Osteoblast (primary cell): ENCODE results near the gene RPS6KA2. TPM values are rescaled to one million over a fixed set of nuclear protein-coding genes. Genes with fewer than 3 reads are reported as not detected.

Experiments
- DNase-seq: peaks from one replicate; pipeline ENCODE4 v3.0.0; 2011; ENCODE audit warnings: low spot score, mixed read lengths; ENCODE audit not compliant: insufficient read length; ENCODE audit errors: missing footprints
- H2AFZ ChIP-seq: 2 replicates; pipeline ENCODE4 v1.6.0; 2011; ENCODE audit warnings: mild to moderate bottlenecking, low read length
- H3K27ac ChIP-seq: 2 replicates; pipeline ENCODE4 v1.5.1; 2011; ENCODE audit warnings: mild to moderate bottlenecking, low read depth, low read length, moderate library complexity
- H3K27me3 ChIP-seq: 2 replicates; pipeline ENCODE4 v1.6.0; 2012; ENCODE audit warnings: mild to moderate bottlenecking, control low read depth, inconsistent platforms, low read length, moderate library complexity; ENCODE audit not compliant: insufficient read depth
- H3K36me3 ChIP-seq: 2 replicates; pipeline ENCODE4 v1.5.1; 2011; ENCODE audit warnings: mild to moderate bottlenecking, low read length, control low read depth, moderate library complexity; ENCODE audit not compliant: insufficient read depth
- H3K4me1 ChIP-seq: 2 replicates; pipeline ENCODE4 v1.5.1; 2011; ENCODE audit warnings: mild to moderate bottlenecking, low read length, control low read depth, moderate library complexity; ENCODE audit not compliant: insufficient read depth
- H3K4me2 ChIP-seq: 2 replicates; pipeline ENCODE4 v1.6.0; 2011; ENCODE audit warnings: mild to moderate bottlenecking, low read length; ENCODE audit not compliant: insufficient read depth
- H3K4me3 ChIP-seq: fragments of 200-600 bp; sonication (generic); 3 replicates; pipeline ENCODE4 v1.5.1; 2012; ENCODE audit warnings: mild to moderate bottlenecking, low read length, inconsistent platforms; ENCODE audit not compliant: insufficient read depth
- H3K79me2 ChIP-seq: 2 replicates; pipeline ENCODE4 v1.6.0; 2012; ENCODE audit warnings: mild to moderate bottlenecking, low read length, control low read depth, inconsistent platforms; ENCODE audit not compliant: insufficient read depth
- H3K9me3 ChIP-seq: 2 replicates; pipeline ENCODE4 v1.5.1; 2011; ENCODE audit warnings: low read depth, low read length, control low read depth
- H4K20me1 ChIP-seq: 2 replicates; pipeline ENCODE4 v1.6.0; 2012; ENCODE audit warnings: mild to moderate bottlenecking, low read length, control low read depth; ENCODE audit not compliant: insufficient read depth
- CTCF ChIP-seq: IDR thresholded peaks from 2 replicates; pipeline ENCODE4 v1.5.1; 2011; ENCODE audit warnings: mild to moderate bottlenecking, low read depth, low read length, moderate library complexity; ENCODE audit errors: extremely low read depth
- total RNA-seq: library from RNA; depleted of rRNA; stranded (reverse); fragments of >200 nt; gene quantifications from 2 replicates; pipeline ENCODE4 v1.2.3, GENCODE V29; 2012

The RPS6KA2 gene
- total RNA-seq, 1 donor, result 113 TPM

- H3K27ac ChIP-seq, result peak overlapping the region; percentile 86
- peaks cover 71% of the 10 kb centered on the region for H3K4me1 ChIP-seq
- TF ChIP-seq CTCF, result no peak
- H3K79me2 ChIP-seq, result peaks cover 60% of the 10 kb centered on the region
- no peaks in the 10 kb centered on the region for H3K9me3 ChIP-seq
- H3K36me3 ChIP-seq, result no peaks in the 10 kb centered on the region
- no peaks in the 10 kb centered on the region for H3K27me3 ChIP-seq
- peak overlapping the region; percentile 37 for H3K4me2 ChIP-seq
- peak overlapping the region; percentile 6 for H2AFZ ChIP-seq
- peak overlapping the region; percentile 47 for H3K4me3 ChIP-seq
- DNase-seq, result peak; percentile 96
- H4K20me1 ChIP-seq, result no peaks in the 10 kb centered on the region
Measured at GRCh38 chr6:166556863-166557322, 70.2 kb downstream of the RPS6KA2 start.

- Histone ChIP-seq H3K79me2 (peaks cover 60% of the 10 kb centered on the region), H4K20me1 (no peaks in the 10 kb centered on the region), H3K9me3 (no peaks in the 10 kb centered on the region), H3K36me3 (no peaks in the 10 kb centered on the region), H3K4me3 (no peak overlapping the region), H3K4me2 (peak overlapping the region; percentile 37), H2AFZ (no peak overlapping the region), H3K27me3 (no peaks in the 10 kb centered on the region), H3K27ac (peak overlapping the region; percentile 86), H3K4me1 (peaks cover 66% of the 10 kb centered on the region)
- no peak for TF ChIP-seq CTCF
- no peak for DNase-seq
Measured at GRCh38 chr6:166556336-166556735, 70.7 kb downstream of the RPS6KA2 start.

- Histone ChIP-seq H3K36me3 (peaks cover 3% of the 10 kb centered on the region), H4K20me1 (no peaks in the 10 kb centered on the region), H3K79me2 (peaks cover 54% of the 10 kb centered on the region), H3K4me1 (peaks cover 64% of the 10 kb centered on the region), H3K4me2 (no peak overlapping the region), H2AFZ (no peak overlapping the region), H3K27ac (peak overlapping the region; percentile 81), H3K9me3 (no peaks in the 10 kb centered on the region), H3K4me3 (no peak overlapping the region), H3K27me3 (no peaks in the 10 kb centered on the region)
- no peak for TF ChIP-seq CTCF
- DNase-seq, result no peak
Measured at GRCh38 chr6:166555086-166555485, 72.0 kb downstream of the RPS6KA2 start.

- Histone ChIP-seq H3K27me3 (no peaks in the 10 kb centered on the region), H3K4me1 (peaks cover 58% of the 10 kb centered on the region), H3K4me2 (peak overlapping the region; percentile 68), H3K27ac (peak overlapping the region; percentile 81), H3K36me3 (peaks cover 3% of the 10 kb centered on the region), H2AFZ (no peak overlapping the region), H4K20me1 (no peaks in the 10 kb centered on the region), H3K9me3 (no peaks in the 10 kb centered on the region), H3K79me2 (peaks cover 54% of the 10 kb centered on the region), H3K4me3 (no peak overlapping the region)
- TF ChIP-seq CTCF, result no peak
- DNase-seq, result no peak
Measured at GRCh38 chr6:166554316-166554715, 72.7 kb downstream of the RPS6KA2 start.
